ENCODE measurements around the gene IL22. TPM values are rescaled to one million over a fixed set of nuclear protein-coding genes. Genes with fewer than 3 reads are reported as not detected.
A peak's percentile ranks its signal among the peaks of the same experiment; 100 is the strongest.

Gene IL22
- total RNA-seq, 1 experiment from 2014 or later = not detected

DNA sequence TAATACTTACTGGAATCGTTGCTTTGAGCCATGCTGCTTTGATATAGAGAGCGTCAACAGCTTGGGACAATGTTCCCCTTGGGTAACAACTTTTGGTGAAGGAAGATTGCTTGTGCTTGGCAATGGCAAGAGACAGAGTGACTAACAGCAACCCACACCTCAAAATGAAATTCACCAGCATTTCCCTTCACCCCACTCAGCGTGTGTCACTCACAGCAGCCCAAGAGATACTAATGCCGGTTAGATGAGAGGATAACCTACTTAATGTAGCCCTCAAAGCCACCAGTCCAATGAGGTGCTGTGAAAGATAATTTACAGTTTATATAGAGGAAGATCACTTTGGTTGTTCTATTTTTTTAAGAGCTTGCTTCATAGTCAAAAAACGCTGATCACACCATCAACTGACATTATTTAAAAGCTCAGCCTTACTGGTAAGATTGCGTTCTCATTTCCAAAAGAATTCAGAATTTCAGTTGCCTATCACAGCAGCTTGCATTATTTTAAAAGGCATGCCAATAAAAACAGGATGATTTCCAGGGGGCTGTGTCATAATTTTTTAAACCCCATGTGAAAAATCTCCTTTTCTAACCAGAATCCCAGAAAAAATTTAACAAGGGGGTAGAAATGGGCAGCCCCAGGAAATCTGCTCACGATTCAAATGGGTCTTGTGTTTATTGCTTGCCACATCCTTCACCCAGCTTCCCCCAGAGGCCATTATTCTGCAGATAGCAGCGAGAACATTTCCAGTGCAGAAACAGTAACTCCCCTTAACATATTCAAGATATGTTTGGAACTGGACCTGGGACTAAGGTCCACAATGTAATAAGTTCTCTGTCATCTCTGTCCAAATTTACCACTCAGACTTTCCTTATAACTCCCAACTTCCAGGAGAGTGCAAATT is 27.6 kb downstream of the IL22 start, which contains the start of gene IL26:
Gene IL26 (minus strand): TSS at position 235 of the 901 bp plus-strand sequence. CDS start 54 bp downstream, at position 181.
- no TSS peak for BruUV-seq (replicated peaks)
- POLR2A ChIA-PET (ENCODE audit: low non-redundant PET) = no interaction called here
- intact Hi-C loops (cut with micrococcal nuclease; ENCODE audit: unreplicated experiment) = loop anchor here (10.0 kb wide), 1 partner anchor 579 kb away; the partner anchor contains the start of gene MDM2

DNA sequence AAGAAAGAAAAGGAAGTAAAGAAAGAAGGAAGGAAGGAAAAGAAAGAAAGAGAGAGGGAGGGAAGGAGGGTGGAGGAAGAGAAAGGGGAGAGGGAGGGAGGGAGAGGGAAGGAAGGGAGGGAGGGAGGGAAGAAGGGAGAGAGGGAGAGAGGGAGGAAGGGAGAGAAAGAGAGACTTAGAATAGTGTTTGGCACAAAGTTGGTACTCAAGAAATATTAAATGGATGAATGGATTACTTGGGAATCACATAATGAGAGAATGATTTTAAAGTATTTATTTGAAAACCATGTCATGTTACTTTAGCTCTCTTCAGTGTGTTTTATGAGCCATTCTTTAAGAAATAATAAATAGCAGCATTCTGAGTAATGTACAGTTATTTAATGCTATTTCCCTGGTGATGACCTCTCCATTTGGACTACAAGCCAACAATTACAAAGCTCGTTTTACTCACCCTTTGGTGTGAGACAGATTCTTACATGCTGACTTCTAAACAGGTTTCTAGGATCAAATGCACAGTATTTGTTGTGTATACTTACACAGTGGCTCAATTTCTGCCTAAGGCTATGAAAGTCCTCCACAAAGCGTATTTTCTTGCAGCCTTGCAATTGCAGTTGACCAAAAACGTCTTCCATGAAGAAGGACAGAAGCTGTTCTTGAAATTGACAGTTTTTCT is 28.7 kb downstream of the IL22 start:
- intact Hi-C loops (cut with micrococcal nuclease; ENCODE audit: unreplicated experiment) = loop anchor here (10.0 kb wide), 1 partner anchor 580 kb away; the partner anchor contains the start of gene MDM2
- POLR2A ChIA-PET (ENCODE audit: low non-redundant PET) = no interaction called here
- DNase-seq (ENCODE audit: low spot score) = no peak
- no peaks in the 10 kb centered on the region for H3K4me1 ChIP-seq (ENCODE audit: insufficient read depth, low read length, poor library complexity, severe bottlenecking)
- CTCF ChIA-PET = no interaction called here
- no peak overlapping the region for H3K27ac ChIP-seq (ENCODE audit: low read depth, low read length, poor library complexity, severe bottlenecking)
- no TSS peak for BruUV-seq (replicated peaks)
- H3K9me3 ChIP-seq (ENCODE audit: low read depth, low read length, poor library complexity, severe bottlenecking) = no peaks in the 10 kb centered on the region
- H3K4me3 ChIP-seq (ENCODE audit: low read depth, low read length, poor library complexity, severe bottlenecking) = no peak overlapping the region
- H3K27me3 ChIP-seq (replicated peaks; ENCODE audit: insufficient read depth, low read depth, low read length, poor library complexity) = peaks cover 19% of the 10 kb centered on the region
- TF ChIP-seq, protein P1, sequence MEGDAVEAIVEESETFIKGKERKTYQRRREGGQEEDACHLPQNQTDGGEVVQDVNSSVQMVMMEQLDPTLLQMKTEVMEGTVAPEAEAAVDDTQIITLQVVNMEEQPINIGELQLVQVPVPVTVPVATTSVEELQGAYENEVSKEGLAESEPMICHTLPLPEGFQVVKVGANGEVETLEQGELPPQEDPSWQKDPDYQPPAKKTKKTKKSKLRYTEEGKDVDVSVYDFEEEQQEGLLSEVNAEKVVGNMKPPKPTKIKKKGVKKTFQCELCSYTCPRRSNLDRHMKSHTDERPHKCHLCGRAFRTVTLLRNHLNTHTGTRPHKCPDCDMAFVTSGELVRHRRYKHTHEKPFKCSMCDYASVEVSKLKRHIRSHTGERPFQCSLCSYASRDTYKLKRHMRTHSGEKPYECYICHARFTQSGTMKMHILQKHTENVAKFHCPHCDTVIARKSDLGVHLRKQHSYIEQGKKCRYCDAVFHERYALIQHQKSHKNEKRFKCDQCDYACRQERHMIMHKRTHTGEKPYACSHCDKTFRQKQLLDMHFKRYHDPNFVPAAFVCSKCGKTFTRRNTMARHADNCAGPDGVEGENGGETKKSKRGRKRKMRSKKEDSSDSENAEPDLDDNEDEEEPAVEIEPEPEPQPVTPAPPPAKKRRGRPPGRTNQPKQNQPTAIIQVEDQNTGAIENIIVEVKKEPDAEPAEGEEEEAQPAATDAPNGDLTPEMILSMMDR (conservative IDR thresholded peaks at IDR 0.05; ENCODE audit: low read depth, low read length) = no peak
- no peak for TF ChIP-seq EZH2 (IDR thresholded peaks at IDR 0.05; ENCODE audit: borderline replicate concordance, low read depth, low read length, poor library complexity, severe bottlenecking)
- no peaks in the 10 kb centered on the region for H3K36me3 ChIP-seq (ENCODE audit: insufficient read depth, low read length, poor library complexity, severe bottlenecking)

More for the DNA sequence above, 27.6 kb downstream of the IL22 start, which contains the start of gene IL26:
- DNase-seq (ENCODE audit: low spot score) = no peak
- Histone ChIP-seq H3K4me1 (ENCODE audit: insufficient read depth, low read length, poor library complexity, severe bottlenecking) (no peaks in the 10 kb centered on the region), H3K27me3 (replicated peaks; ENCODE audit: insufficient read depth, low read depth, low read length, poor library complexity) (peaks cover 11% of the 10 kb centered on the region), H3K36me3 (ENCODE audit: insufficient read depth, low read length, poor library complexity, severe bottlenecking) (no peaks in the 10 kb centered on the region), H3K27ac (ENCODE audit: low read depth, low read length, poor library complexity, severe bottlenecking) (no peak within 1 kb of the TSS), H3K4me3 (ENCODE audit: low read depth, low read length, poor library complexity, severe bottlenecking) (no peak within 1 kb of the TSS), H3K9me3 (ENCODE audit: low read depth, low read length, poor library complexity, severe bottlenecking) (no peaks in the 10 kb centered on the region)
- CTCF ChIA-PET = no interaction called here
- TF ChIP-seq EZH2 (IDR thresholded peaks at IDR 0.05; ENCODE audit: borderline replicate concordance, low read depth, low read length, poor library complexity, severe bottlenecking) = no peak
- TF ChIP-seq, protein P1 (conservative IDR thresholded peaks at IDR 0.05; ENCODE audit: low read depth, low read length) = no peak

DNA sequence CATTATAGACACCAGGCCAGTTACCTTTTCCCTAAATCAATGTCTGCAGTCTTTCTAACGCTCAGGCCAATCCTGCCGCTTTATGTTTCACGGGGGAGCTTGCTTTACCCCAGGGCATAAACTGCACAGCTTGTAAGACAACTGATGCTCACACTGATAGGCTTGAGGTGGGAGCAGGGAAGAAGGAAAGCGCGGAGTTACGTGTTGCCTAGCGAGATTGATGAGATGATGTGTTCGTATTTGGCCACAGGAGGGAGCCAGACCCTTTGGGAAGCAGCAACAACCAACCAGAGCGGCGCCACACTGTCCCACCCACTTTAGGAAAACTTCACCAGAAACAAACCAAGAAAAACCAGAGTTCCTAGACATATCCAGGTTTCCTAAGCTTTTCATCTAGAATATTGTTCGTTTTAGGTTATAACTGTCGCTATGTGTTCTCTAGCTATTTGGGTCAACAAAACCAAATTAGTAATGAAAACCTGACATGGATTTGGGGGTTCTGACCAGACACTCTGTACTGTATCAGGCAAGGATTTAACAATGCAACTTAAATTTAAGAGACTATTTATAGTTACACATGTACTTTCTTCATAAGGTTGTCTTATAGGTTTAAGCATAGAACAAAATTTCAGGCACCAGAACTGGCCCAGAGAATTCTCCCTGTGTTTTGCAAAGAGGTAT is 30.2 kb downstream of the IL22 start:
- DNase-seq (ENCODE audit: low spot score) = peak; percentile 88
- POLR2A ChIA-PET (ENCODE audit: low non-redundant PET) = no interaction called here
- no TSS peak for BruUV-seq (replicated peaks)
- intact Hi-C loops (cut with micrococcal nuclease; ENCODE audit: unreplicated experiment) = loop anchor here (1.0 to 10.0 kb wide), 2 partner anchors 94 to 582 kb away; partner anchors contain the start of gene MDM2
- no peaks in the 10 kb centered on the region for H3K4me1 ChIP-seq (ENCODE audit: insufficient read depth, low read length, poor library complexity, severe bottlenecking)
- H3K4me3 ChIP-seq (ENCODE audit: low read depth, low read length, poor library complexity, severe bottlenecking) = no peak overlapping the region
- no peak overlapping the region for H3K27ac ChIP-seq (ENCODE audit: low read depth, low read length, poor library complexity, severe bottlenecking)
- TF ChIP-seq EZH2 (IDR thresholded peaks at IDR 0.05; ENCODE audit: borderline replicate concordance, low read depth, low read length, poor library complexity, severe bottlenecking) = no peak
- TF ChIP-seq, protein P1 (conservative IDR thresholded peaks at IDR 0.05; ENCODE audit: low read depth, low read length) = peak; percentile 90
- no peaks in the 10 kb centered on the region for H3K9me3 ChIP-seq (ENCODE audit: low read depth, low read length, poor library complexity, severe bottlenecking)
- no peaks in the 10 kb centered on the region for H3K36me3 ChIP-seq (ENCODE audit: insufficient read depth, low read length, poor library complexity, severe bottlenecking)
- peaks cover 35% of the 10 kb centered on the region for H3K27me3 ChIP-seq (replicated peaks; ENCODE audit: insufficient read depth, low read depth, low read length, poor library complexity)
- CTCF ChIA-PET = interaction anchor here (1.2 to 2.2 kb wide), 2 partner anchors 94 to 867 kb away, joined by 4 to 8 read pairs; no protein-coding TSS in a partner anchor

Data from A673 (cell line).